GM12878 (cell line): Measurements from ENCODE around the gene DUS3L. TPM values are rescaled to one million over a fixed set of nuclear protein-coding genes. Genes with fewer than 3 reads are reported as not detected.

ENCODE experiments used
- ATAC-seq: fragments of 200-7000 bp; cut with Tn5 transposase; 3 replicates; pipeline ENCODE4 v1.9.1; 2020; ENCODE audit warnings: mild to moderate bottlenecking, moderate library complexity
- BruUV-seq: library from RNA; stranded (reverse); fragments of 400-500 nt; replicated peaks from 2 replicates; lab custom pipeline; 2021; lab: Mats Ljungman, UMichigan
- CTCF ChIA-PET: fragments of 300-600 bp; sonication (Branson Sonifier 250); formaldehyde crosslinking; extraction: SDS; loops from one replicate; lab custom pipeline; 2021; ENCODE audit warnings: inconsistent platforms; lab: Yijun Ruan, JAX
- POLR2A ChIA-PET: fragments of 350-600 bp; formaldehyde crosslinking; extraction: SDS; loops from one replicate; lab custom pipeline; 2021; ENCODE audit warnings: inconsistent platforms; lab: Charles Lee
- RAD21 ChIA-PET: fragments of 300-600 bp; sonication (Branson Sonifier 250); formaldehyde crosslinking; loops from one replicate; lab custom pipeline; 2023; ENCODE audit warnings: antibody characterized with exemption; ENCODE audit not compliant: unreplicated experiment; lab: Charles Lee
- SMC1A ChIA-PET: fragments of 300-600 bp; sonication (Branson Sonifier 250); formaldehyde crosslinking; loops from one replicate; lab custom pipeline; 2023; ENCODE audit not compliant: unreplicated experiment, uncharacterized antibody; lab: Charles Lee
- DNase-seq: peaks from one replicate; pipeline ENCODE4 v3.0.0-alpha.2; 2011; ENCODE audit warnings: low read depth, low spot score
- FAIRE-seq: peaks from 3 replicates; lab custom pipeline; 2011; peaks lifted over from hg19 to GRCh38; lab: Jason Lieb, UNC
- H2AFZ ChIP-seq: 2 replicates; pipeline ENCODE4 v1.6.0; 2011; ENCODE audit warnings: low read depth, low read length, control low read depth; ENCODE audit not compliant: control insufficient read depth
- H3K27ac ChIP-seq: 2 replicates; pipeline ENCODE4 v1.5.1; 2011; ENCODE audit warnings: control low read depth; ENCODE audit not compliant: control insufficient read depth, insufficient read depth
- H3K27me3 ChIP-seq, 2 experiments: replicated peaks in 1 of 2; 2 replicates each; pipeline versions ENCODE4 v1.6.0 to v1.6.1; 2011; ENCODE audit warnings: low read length in 1 of 2; ENCODE audit not compliant: control insufficient read depth in 2 of 2, insufficient read depth in 2 of 2
- H3K36me3 ChIP-seq, 2 experiments: 2 replicates each; pipeline ENCODE4 v1.5.1; 2011; ENCODE audit warnings: low read length in 1 of 2; ENCODE audit not compliant: control insufficient read depth in 2 of 2, insufficient read depth in 2 of 2
- H3K4me1 ChIP-seq: 2 replicates; pipeline ENCODE4 v1.6.1; 2011; ENCODE audit warnings: mild to moderate bottlenecking, low read length, moderate library complexity, mixed read lengths; ENCODE audit not compliant: control insufficient read depth, insufficient read depth
- H3K4me2 ChIP-seq: 2 replicates; pipeline ENCODE4 v1.6.0; 2011; ENCODE audit warnings: control low read depth; ENCODE audit not compliant: control insufficient read depth, insufficient read depth
- H3K4me3 ChIP-seq: fragments of 200-600 bp; sonication (generic); 2 replicates; pipeline ENCODE4 v1.5.1; 2016
- H3K79me2 ChIP-seq: 2 replicates; pipeline ENCODE4 v1.6.0; 2011; ENCODE audit warnings: low read length; ENCODE audit not compliant: control insufficient read depth, insufficient read depth
- H3K9ac ChIP-seq: 2 replicates; pipeline ENCODE4 v1.8.0; 2011; ENCODE audit warnings: low read length, control low read depth, mixed read lengths; ENCODE audit not compliant: control insufficient read depth, insufficient read depth
- H3K9me3 ChIP-seq: replicated peaks from 3 replicates; pipeline ENCODE4 v1.5.1; 2011; ENCODE audit warnings: mild to moderate bottlenecking, low read length; ENCODE audit not compliant: control insufficient read depth, insufficient read depth
- H4K20me1 ChIP-seq: 2 replicates; pipeline ENCODE4 v1.6.0; 2011; ENCODE audit not compliant: control insufficient read depth, insufficient read depth
- ESRRA ChIP-seq: IDR thresholded peaks from 2 replicates; pipeline ENCODE4 v1.6.1; 2012; ENCODE audit warnings: mild to moderate bottlenecking, low read length, improper control_type of control experiment
- HDGF ChIP-seq: fragments of 450-650 bp; IDR thresholded peaks from 2 replicates; pipeline ENCODE4 v1.6.1; 2016; ENCODE audit warnings: antibody characterized with exemption
- KAT2A ChIP-seq: conservative IDR thresholded peaks from 2 replicates; pipeline ENCODE4 v1.6.1; 2011; ENCODE audit warnings: low read depth, low read length; ENCODE audit not compliant: control insufficient read depth
- NBN ChIP-seq: fragments of 450-650 bp; IDR thresholded peaks from 2 replicates; pipeline ENCODE4 v1.6.1; 2016
- POLR2AphosphoS5 ChIP-seq: IDR thresholded peaks from 2 replicates; pipeline ENCODE4 v1.6.1; 2011; ENCODE audit warnings: mild to moderate bottlenecking, low read length, inconsistent platforms
- TCF12 ChIP-seq: IDR thresholded peaks from 2 replicates; pipeline ENCODE4 v1.6.1; 2011; ENCODE audit warnings: low read depth, mild to moderate bottlenecking, low read length
- TCF7 ChIP-seq: IDR thresholded peaks from 2 replicates; pipeline ENCODE4 v1.6.1; 2014; ENCODE audit warnings: antibody characterized with exemption, borderline replicate concordance
- ZNF622 ChIP-seq: fragments of 450-650 bp; IDR thresholded peaks from 2 replicates; pipeline ENCODE4 v1.6.1; 2017; ENCODE audit warnings: mild to moderate bottlenecking, inconsistent platforms
- ZSCAN29 ChIP-seq: fragments of 450-650 bp; IDR thresholded peaks from 2 replicates; pipeline ENCODE4 v1.6.1; 2017; ENCODE audit warnings: mild to moderate bottlenecking, moderate library complexity
- WGBS: methylation state at CpG from one replicate; pipeline ENCODE4 v1.1.6; 2016; ENCODE audit warnings: low lambda C conversion rate; ENCODE audit not compliant: insufficient replicate concordance, insufficient coverage; ENCODE audit errors: missing lambda C conversion rate; 5-methylcytosine and 5-hydroxymethylcytosine counted together
- in situ Hi-C: fragments of 300-500 bp; cut with MboI; formaldehyde crosslinking; loops from 9 replicates; pipeline ENCODE4 v1.14.3; 2018; ENCODE audit warnings: mixed read lengths
- intact Hi-C: fragments of 100-400 bp; cut with micrococcal nuclease; formaldehyde crosslinking; loops from one replicate; pipeline ENCODE4 v1.14.2; 2022; ENCODE audit not compliant: unreplicated experiment
- polyA plus RNA-seq, 11 experiments: library from polyadenylated mRNA; depleted of rRNA in 4 of 11; unstranded in 6 of 11; stranded (reverse) in 5 of 11; fragments of >200 nt; fragmentation: Nextera tagmentation in 4 of 11; fragmentation: Illumina TruSeq in 1 of 11; extraction: Ambion mirVana in 4 of 11; extraction: Trizol in 1 of 11; gene quantifications; 1 replicate in 1 of 11; 2 replicates in 10 of 11; pipeline versions ENCODE4 v1.2.1 to v1.2.3, GENCODE V29; 2011 to 2016; ENCODE audit warnings: inconsistent platforms in 2 of 11, missing spikeins in 2 of 11, low read depth in 1 of 11
- total RNA-seq, 4 experiments: library from RNA; depleted of rRNA in 3 of 4; stranded (reverse); fragments of >200 nt in 3 of 4; fragmentation: Illumina TruSeq in 1 of 4; extraction: Trizol in 1 of 4; gene quantifications; 2 replicates each; pipeline versions ENCODE4 v1.2.1 to v1.2.3, GENCODE V29; 2013 to 2021
- TF ChIP-seq, protein P1 (sequence below): IDR thresholded peaks from 2 replicates; pipeline ENCODE4 v1.6.1; 2011; ENCODE audit warnings: borderline replicate concordance, low read depth, mild to moderate bottlenecking, moderate library complexity, low read length; ENCODE audit not compliant: insufficient read depth, poor library complexity, severe bottlenecking

Gene DUS3L
- total and polyA plus RNA-seq, 10 of the 15 experiments (the other 5 are each of a cell fraction or from before 2014, with no cell fraction given), result 0.64 to 47.6 (median 31.1) TPM

DNA sequence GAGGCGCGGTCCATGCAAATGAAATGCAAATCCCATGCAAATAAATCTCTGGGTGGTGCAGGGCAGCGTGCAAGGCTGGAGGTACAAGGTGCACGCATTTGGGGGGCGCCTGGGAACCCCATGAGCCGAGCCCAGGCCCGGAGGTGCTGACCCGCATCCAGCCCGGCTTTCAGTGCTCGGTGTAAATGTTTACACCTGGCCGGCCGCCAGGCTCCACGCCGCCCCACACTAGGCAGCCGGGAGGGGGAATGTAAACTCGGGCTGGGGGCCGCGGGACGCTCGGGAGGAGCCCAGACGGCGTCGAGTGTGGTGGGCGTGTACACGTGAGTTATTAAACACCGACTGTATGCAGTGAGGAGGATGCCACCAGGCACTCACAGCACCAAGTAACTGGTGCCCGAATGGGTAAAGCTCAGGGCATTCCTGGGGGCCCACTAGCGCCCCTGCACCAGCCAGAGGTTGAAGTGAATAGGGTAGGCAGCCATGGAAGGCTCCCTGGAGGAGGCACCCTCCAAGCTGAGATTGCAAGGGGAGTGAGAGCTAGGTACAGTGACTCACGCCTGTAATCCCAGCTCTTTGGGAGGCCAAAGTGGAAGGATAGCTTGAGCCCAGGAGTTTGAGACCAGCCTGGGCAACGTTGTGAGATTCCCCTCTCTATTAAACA is 31.4 kb upstream of the DUS3L start:
- Histone ChIP-seq H3K4me1 (peaks cover 9% of the 10 kb centered on the region), H3K27me3 (no peaks in the 10 kb centered on the region), H3K4me3 (no peak overlapping the region), H2AFZ (no peak overlapping the region), H3K9ac (no peak overlapping the region), H4K20me1 (no peaks in the 10 kb centered on the region), H3K36me3 (no peaks in the 10 kb centered on the region), H3K9me3 (no peaks in the 10 kb centered on the region), H3K4me2 (no peak overlapping the region), H3K79me2 (no peaks in the 10 kb centered on the region), H3K27ac (no peak overlapping the region)
- 42% methylated on average over 29 of the region's 30 CpGs for WGBS
- CTCF ChIA-PET, result interaction anchor here (1.1 to 1.7 kb wide), 3 partner anchors 18 to 82 kb away, joined by 3 to 7 read pairs (median 4); no protein-coding TSS in a partner anchor
- SMC1A ChIA-PET, result interaction anchor here (1.0 kb wide), 1 partner anchor 18 kb away, joined by 6 read pairs; no protein-coding TSS in a partner anchor
- in situ Hi-C loops, result no loop called here
- FAIRE-seq (no peak), DNase-seq (no peak), ATAC-seq (no peak)
- BruUV-seq, result no TSS peak
- intact Hi-C loops, result no loop called here
- TF ChIP-seq, protein P1, sequence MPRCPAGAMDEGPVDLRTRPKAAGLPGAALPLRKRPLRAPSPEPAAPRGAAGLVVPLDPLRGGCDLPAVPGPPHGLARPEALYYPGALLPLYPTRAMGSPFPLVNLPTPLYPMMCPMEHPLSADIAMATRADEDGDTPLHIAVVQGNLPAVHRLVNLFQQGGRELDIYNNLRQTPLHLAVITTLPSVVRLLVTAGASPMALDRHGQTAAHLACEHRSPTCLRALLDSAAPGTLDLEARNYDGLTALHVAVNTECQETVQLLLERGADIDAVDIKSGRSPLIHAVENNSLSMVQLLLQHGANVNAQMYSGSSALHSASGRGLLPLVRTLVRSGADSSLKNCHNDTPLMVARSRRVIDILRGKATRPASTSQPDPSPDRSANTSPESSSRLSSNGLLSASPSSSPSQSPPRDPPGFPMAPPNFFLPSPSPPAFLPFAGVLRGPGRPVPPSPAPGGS, result no peak
- TF ChIP-seq TCF12 (no peak), POLR2AphosphoS5 (no peak), TCF7 (no peak), HDGF (no peak), KAT2A (no peak), NBN (no peak), ESRRA (no peak), ZSCAN29 (no peak), ZNF622 (no peak)
- RAD21 ChIA-PET, result interaction anchor here (1.2 kb wide), 1 partner anchor 18 kb away, joined by 4 read pairs; the partner anchor contains the start of gene NRTN
- POLR2A ChIA-PET, result no interaction called here
